Activated naive CD8-positive, alpha-beta T cell treated with anti-CD3 and anti-CD28 coated beads for 36 hours (primary cell): ENCODE results near the gene FLRT1. TPM values are rescaled to one million over a fixed set of nuclear protein-coding genes. Genes with fewer than 3 reads are reported as not detected.

Experiments used
- DNase-seq: peaks from one replicate; pipeline ENCODE4 v3.0.0; 2021
- H3K27ac Mint-ChIP-seq: one replicate; pipeline ENCODE4 v1.8.0; 2022; ENCODE audit warnings: mild to moderate bottlenecking, moderate library complexity, mixed read lengths
- H3K27me3 Mint-ChIP-seq: one replicate; pipeline ENCODE4 v1.8.0; 2022; ENCODE audit warnings: mild to moderate bottlenecking, mixed read lengths
- H3K36me3 Mint-ChIP-seq: one replicate; pipeline ENCODE4 v1.8.0; 2021; ENCODE audit warnings: mild to moderate bottlenecking, mixed read lengths
- H3K4me1 Mint-ChIP-seq: one replicate; pipeline ENCODE4 v1.8.0; 2021; ENCODE audit warnings: mixed read lengths
- H3K4me3 Mint-ChIP-seq: one replicate; pipeline ENCODE4 v1.8.0; 2022; ENCODE audit warnings: mild to moderate bottlenecking, moderate library complexity, mixed read lengths
- H3K9me3 Mint-ChIP-seq: one replicate; pipeline ENCODE4 v1.8.0; 2022; ENCODE audit warnings: mixed read lengths
- total RNA-seq, 2 experiments: library from RNA; stranded (reverse); gene quantifications; one replicate each; pipeline ENCODE4 v1.2.3, GENCODE V29; 2021

Gene FLRT1
- total RNA-seq, 2 experiments from 2014 or later, result not detected

DNA sequence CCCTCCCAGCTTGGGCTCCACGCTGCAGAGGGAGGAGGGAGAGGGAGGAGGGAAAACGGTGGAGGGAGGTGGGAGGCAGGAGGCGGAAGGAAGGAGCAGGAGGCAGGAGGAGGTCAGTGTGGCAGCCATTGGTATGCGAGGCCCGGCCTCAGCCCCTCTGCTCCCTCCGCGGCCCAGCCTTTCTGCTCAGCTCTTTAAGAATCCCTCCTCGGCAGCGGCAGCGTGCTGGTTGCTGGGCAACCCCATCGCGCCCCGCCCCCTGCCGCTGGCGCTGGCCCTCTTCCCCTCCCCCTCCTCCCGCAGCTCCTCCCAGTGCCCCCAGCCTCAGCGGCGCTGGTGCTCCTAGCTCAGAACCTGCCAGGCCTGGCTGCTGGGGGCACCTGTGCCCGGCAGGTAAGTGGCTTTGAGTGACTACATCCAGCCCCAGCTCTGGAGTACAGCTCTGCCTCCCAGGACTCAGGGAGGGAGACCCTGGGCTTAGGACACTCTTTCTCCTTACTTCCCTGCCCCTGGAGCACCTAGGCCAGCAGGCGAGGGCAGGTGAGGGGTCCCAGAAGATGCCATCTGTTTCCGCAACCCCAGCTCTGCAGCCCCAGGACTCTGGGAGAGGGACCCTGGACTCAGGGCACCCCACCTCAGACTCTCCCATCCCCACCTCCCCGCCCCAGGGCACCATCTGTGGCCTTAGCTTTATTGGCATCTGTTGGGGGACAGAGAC, 7.2 kb upstream of the FLRT1 start:
- Mint-ChIP-seq H3K4me1 (no peaks in the 10 kb centered on the region), H3K9me3 (no peaks in the 10 kb centered on the region), H3K36me3 (no peaks in the 10 kb centered on the region), H3K4me3 (no peak overlapping the region), H3K27ac (no peak overlapping the region), H3K27me3 (peaks cover 39% of the 10 kb centered on the region)
- DNase-seq, result no peak

DNA sequence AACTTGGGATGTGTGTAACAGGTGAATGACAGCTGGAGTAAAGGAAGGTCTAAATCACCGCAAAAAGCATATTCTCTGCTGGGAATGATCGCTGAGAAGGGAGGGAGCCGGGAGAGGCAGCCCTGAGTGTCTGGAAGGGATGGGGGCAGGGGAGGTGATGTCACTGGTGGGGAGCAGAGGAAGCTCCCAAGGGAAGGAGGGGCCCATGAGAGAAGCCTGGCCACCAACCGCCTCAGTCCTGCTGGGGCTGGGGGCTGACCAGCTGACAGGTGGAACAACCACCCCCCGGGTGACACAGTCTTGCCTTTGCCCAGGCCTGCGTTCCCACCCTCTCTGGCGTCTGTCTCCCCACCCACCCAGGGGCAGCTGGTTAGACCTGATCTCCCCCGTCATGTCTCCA, 6.0 kb upstream of the FLRT1 start:
- no peak overlapping the region for H3K27ac Mint-ChIP-seq
- DNase-seq, result no peak
- no peaks in the 10 kb centered on the region for H3K36me3 Mint-ChIP-seq
- peaks cover 49% of the 10 kb centered on the region for H3K27me3 Mint-ChIP-seq
- no peaks in the 10 kb centered on the region for H3K9me3 Mint-ChIP-seq
- H3K4me3 Mint-ChIP-seq, result no peak overlapping the region
- H3K4me1 Mint-ChIP-seq, result peaks cover under 1% of the 10 kb centered on the region

GRCh38 chr11:64031001-64031400, 4.7 kb upstream of the FLRT1 start:
- H3K9me3 Mint-ChIP-seq, result no peaks in the 10 kb centered on the region
- H3K36me3 Mint-ChIP-seq, result no peaks in the 10 kb centered on the region
- no peak overlapping the region for H3K4me3 Mint-ChIP-seq
- H3K4me1 Mint-ChIP-seq, result peaks cover 5% of the 10 kb centered on the region
- H3K27ac Mint-ChIP-seq, result no peak overlapping the region
- no peak for DNase-seq
- H3K27me3 Mint-ChIP-seq, result peaks cover 55% of the 10 kb centered on the region

DNA sequence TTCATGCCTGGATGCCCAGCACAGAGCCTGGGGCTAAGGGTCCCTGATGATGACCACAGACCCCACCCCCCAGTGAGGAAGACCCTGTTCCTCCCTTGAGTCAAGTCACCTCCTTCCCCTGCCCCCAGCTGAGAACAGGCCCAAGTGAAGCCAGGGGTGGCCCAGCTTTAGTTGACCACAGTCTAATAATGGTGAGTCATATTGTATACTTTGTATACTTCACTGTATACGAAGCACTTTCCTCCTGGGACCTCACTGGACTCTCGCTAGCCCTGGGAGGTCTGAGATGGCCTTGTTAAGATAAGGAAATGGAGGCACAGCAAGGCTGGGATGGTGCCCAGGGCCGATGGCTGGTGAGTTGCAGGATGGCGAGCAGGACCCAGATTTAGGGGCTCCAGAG, 3.7 kb upstream of the FLRT1 start:
- Mint-ChIP-seq H3K4me1 (peaks cover 5% of the 10 kb centered on the region), H3K27me3 (peaks cover 55% of the 10 kb centered on the region), H3K27ac (no peak overlapping the region)

DNA sequence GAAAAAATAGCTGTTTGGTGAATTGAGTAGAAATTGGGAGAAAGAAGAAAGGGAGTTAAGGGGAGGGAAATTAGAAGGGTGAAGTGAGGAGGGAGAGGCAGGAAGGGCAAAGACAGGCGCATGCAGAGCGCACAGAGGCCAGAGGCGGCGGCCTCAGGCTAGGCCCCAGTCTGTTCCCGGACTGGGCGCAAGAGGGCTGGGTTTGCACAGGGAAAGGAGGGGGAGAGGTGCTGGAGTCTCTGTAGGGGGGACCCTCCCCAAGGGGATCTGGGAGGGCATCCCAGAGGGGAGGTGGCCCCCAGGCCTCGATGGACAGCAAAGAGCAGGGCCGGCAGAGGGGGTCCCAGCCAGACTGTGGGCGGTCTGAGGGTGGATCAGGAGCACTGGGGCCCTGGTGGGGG, 1.3 kb upstream of the FLRT1 start:
- Mint-ChIP-seq H3K4me3 (no peak overlapping the region), H3K36me3 (no peaks in the 10 kb centered on the region), H3K27ac (no peak overlapping the region), H3K9me3 (no peaks in the 10 kb centered on the region), H3K27me3 (peaks cover 50% of the 10 kb centered on the region), H3K4me1 (peaks cover 5% of the 10 kb centered on the region)
- no peak for DNase-seq

More for the DNA sequence above, 3.7 kb upstream of the FLRT1 start:
- Mint-ChIP-seq H3K36me3 (no peaks in the 10 kb centered on the region), H3K4me3 (no peak overlapping the region), H3K9me3 (no peaks in the 10 kb centered on the region)
- DNase-seq, result no peak

GRCh38 chr11:64035081-64035524, 628 bp upstream of the FLRT1 start:
- DNase-seq, result no peak
- Mint-ChIP-seq H3K27me3 (peaks cover 47% of the 10 kb centered on the region), H3K4me3 (peak overlapping the region; percentile 61), H3K27ac (no peak overlapping the region), H3K4me1 (peaks cover 5% of the 10 kb centered on the region), H3K9me3 (no peaks in the 10 kb centered on the region), H3K36me3 (no peaks in the 10 kb centered on the region)

GRCh38 chr11:64036087-64037026, 626 bp downstream of the FLRT1 start:
- peak; percentile 22 for DNase-seq
- Mint-ChIP-seq H3K9me3 (no peaks in the 10 kb centered on the region), H3K27me3 (peaks cover 48% of the 10 kb centered on the region)

GRCh38 chr11:64037027-64037634, 1.4 kb downstream of the FLRT1 start:
- Mint-ChIP-seq H3K9me3 (no peaks in the 10 kb centered on the region), H3K36me3 (no peaks in the 10 kb centered on the region), H3K27ac (no peak overlapping the region), H3K27me3 (peaks cover 48% of the 10 kb centered on the region), H3K4me1 (peaks cover 5% of the 10 kb centered on the region), H3K4me3 (no peak overlapping the region)
- no peak for DNase-seq

More at GRCh38 chr11:64036087-64037026, 626 bp downstream of the FLRT1 start:
- Mint-ChIP-seq H3K27ac (no peak overlapping the region), H3K36me3 (no peaks in the 10 kb centered on the region), H3K4me1 (peaks cover 5% of the 10 kb centered on the region), H3K4me3 (no peak overlapping the region)

DNA sequence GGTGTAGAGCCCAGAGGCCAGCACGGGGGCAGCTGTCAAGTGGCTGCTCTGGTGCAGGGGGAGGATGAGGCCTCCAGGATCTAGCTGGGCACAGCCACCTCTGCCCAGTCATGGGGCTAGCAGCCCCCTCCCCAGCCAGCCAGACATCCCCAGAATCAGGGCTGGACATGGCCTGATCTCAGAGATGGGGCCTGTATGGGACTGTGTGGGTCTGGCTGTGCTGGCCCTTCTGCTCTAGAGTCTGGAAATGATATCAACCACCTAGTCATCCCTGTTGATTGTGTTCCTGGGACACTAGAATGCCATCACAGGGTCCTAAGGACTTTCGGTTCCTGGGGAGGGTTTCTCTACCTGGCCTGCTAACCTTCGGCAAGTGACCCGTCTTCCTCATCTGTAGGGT, 2.8 kb downstream of the FLRT1 start:
- no peak overlapping the region for H3K4me3 Mint-ChIP-seq
- H3K27me3 Mint-ChIP-seq, result peaks cover 40% of the 10 kb centered on the region
- H3K36me3 Mint-ChIP-seq, result no peaks in the 10 kb centered on the region
- peaks cover 5% of the 10 kb centered on the region for H3K4me1 Mint-ChIP-seq
- no peak for DNase-seq
- no peak overlapping the region for H3K27ac Mint-ChIP-seq
- no peaks in the 10 kb centered on the region for H3K9me3 Mint-ChIP-seq

DNA sequence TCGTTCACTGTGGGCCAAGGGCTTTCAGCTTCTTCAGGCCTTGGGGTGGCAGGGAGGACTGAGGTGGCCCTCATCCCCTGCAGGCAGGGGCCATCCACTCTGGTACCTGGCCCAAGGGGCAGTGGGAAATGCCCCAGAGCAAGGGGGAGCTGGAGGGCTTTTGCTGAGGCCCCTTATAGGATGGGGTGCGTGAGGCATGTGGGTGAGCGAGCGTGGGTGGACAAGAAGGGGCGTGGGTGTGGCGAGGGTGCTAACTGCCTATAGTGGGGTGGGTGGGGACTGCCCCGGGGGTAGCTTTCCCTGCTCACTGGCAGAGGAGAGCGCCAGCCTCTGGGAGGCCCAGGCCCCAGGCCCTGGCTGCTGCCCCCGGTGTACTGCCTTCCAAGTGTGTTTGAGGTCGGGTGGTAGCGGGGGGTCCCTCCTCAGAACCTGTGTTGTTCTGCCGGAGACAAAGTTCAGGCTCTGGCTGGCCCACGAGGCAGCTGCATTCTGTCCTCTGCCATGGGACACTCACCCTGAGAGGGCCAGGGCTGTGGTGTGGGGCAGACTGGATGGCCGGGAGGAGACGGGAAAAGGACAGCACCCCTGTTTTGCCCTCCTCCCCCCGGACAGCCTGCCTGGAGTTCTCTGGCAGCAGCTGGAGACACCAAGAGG, 3.4 kb downstream of the FLRT1 start:
- Mint-ChIP-seq H3K27ac (no peak overlapping the region), H3K4me3 (no peak overlapping the region), H3K9me3 (no peaks in the 10 kb centered on the region), H3K4me1 (peaks cover 5% of the 10 kb centered on the region), H3K27me3 (peaks cover 37% of the 10 kb centered on the region), H3K36me3 (no peaks in the 10 kb centered on the region)
- no peak for DNase-seq

GRCh38 chr11:64040684-64041322, 5.1 kb downstream of the FLRT1 start:
- Mint-ChIP-seq H3K9me3 (no peaks in the 10 kb centered on the region), H3K4me3 (no peak overlapping the region), H3K27ac (no peak overlapping the region), H3K36me3 (no peaks in the 10 kb centered on the region), H3K4me1 (no peaks in the 10 kb centered on the region), H3K27me3 (peaks cover 25% of the 10 kb centered on the region)
- no peak for DNase-seq

GRCh38 chr11:64041846-64042245, 6.1 kb downstream of the FLRT1 start:
- Mint-ChIP-seq H3K27me3 (peaks cover 23% of the 10 kb centered on the region), H3K9me3 (no peaks in the 10 kb centered on the region), H3K4me1 (no peaks in the 10 kb centered on the region), H3K4me3 (no peak overlapping the region), H3K36me3 (no peaks in the 10 kb centered on the region), H3K27ac (no peak overlapping the region)
- DNase-seq, result no peak

GRCh38 chr11:64042301-64042700, 6.6 kb downstream of the FLRT1 start:
- H3K36me3 Mint-ChIP-seq, result no peaks in the 10 kb centered on the region
- no peak overlapping the region for H3K27ac Mint-ChIP-seq
- no peak overlapping the region for H3K4me3 Mint-ChIP-seq
- peaks cover 20% of the 10 kb centered on the region for H3K27me3 Mint-ChIP-seq
- H3K4me1 Mint-ChIP-seq, result no peaks in the 10 kb centered on the region
- DNase-seq, result no peak
- H3K9me3 Mint-ChIP-seq, result no peaks in the 10 kb centered on the region

- Mint-ChIP-seq H3K36me3 (no peaks in the 10 kb centered on the region), H3K9me3 (no peaks in the 10 kb centered on the region), H3K4me3 (no peak overlapping the region), H3K27ac (no peak overlapping the region), H3K27me3 (peaks cover 12% of the 10 kb centered on the region), H3K4me1 (no peaks in the 10 kb centered on the region)
- no peak for DNase-seq
Observed at GRCh38 chr11:64043545-64043944, 7.8 kb downstream of the FLRT1 start.
